ENCODE data around the gene GRIN2A. TPM values are rescaled to one million over a fixed set of nuclear protein-coding genes. Genes with fewer than 3 reads are reported as not detected.

GRIN2A gene
- polyA plus RNA-seq, 12 donors = 0.11 to 1.00 (median 0.36) TPM; not detected in 2

- DNase-seq = no peak
Measured at GRCh38 chr16:10086620-10087019, 95.6 kb downstream of the GRIN2A start.

- DNase-seq = no peak
Measured at GRCh38 chr16:10085078-10085798, 97.0 kb downstream of the GRIN2A start.

GRCh38 chr16:10083301-10083700 is 98.9 kb downstream of the GRIN2A start:
- no peak for DNase-seq

GRCh38 chr16:10081201-10081940 is 100.9 kb downstream of the GRIN2A start:
- DNase-seq = no peak

GRCh38 chr16:10080051-10080772 is 102.0 kb downstream of the GRIN2A start:
- no peak for DNase-seq

GRCh38 chr16:10078541-10078949 is 103.7 kb downstream of the GRIN2A start:
- no peak for DNase-seq

- DNase-seq = no peak
Measured at GRCh38 chr16:10077861-10078260, 104.4 kb downstream of the GRIN2A start.

GRCh38 chr16:10076037-10076436 is 106.2 kb downstream of the GRIN2A start:
- no peak for DNase-seq

- no peak for DNase-seq
Measured at GRCh38 chr16:10070591-10070990, 111.6 kb downstream of the GRIN2A start.

- no peak for DNase-seq
Measured at GRCh38 chr16:10069374-10069773, 112.9 kb downstream of the GRIN2A start.

GRCh38 chr16:10067835-10068234 is 114.4 kb downstream of the GRIN2A start:
- no peak for DNase-seq

GRCh38 chr16:10067406-10067805 is 114.8 kb downstream of the GRIN2A start:
- DNase-seq = no peak

- DNase-seq = no peak
Measured at GRCh38 chr16:10065019-10065418, 117.2 kb downstream of the GRIN2A start.

- no peak for DNase-seq
Measured at GRCh38 chr16:10048850-10049249, 133.4 kb downstream of the GRIN2A start.

GRCh38 chr16:10045947-10046346 is 136.3 kb downstream of the GRIN2A start:
- DNase-seq = no peak

GRCh38 chr16:10045291-10045775 is 136.9 kb downstream of the GRIN2A start:
- DNase-seq = no peak

GRCh38 chr16:10040136-10041080 is 141.8 kb downstream of the GRIN2A start:
- DNase-seq = no peak

- DNase-seq = no peak
Measured at GRCh38 chr16:10039220-10040096, 142.8 kb downstream of the GRIN2A start.

GRCh38 chr16:10037751-10038150 is 144.5 kb downstream of the GRIN2A start:
- DNase-seq = no peak

GRCh38 chr16:10036956-10037355 is 145.3 kb downstream of the GRIN2A start:
- DNase-seq = no peak

All from muscle of arm (tissue), 12 donors.